Activated T-helper 1 cell treated with anti-CD3 and anti-CD28 coated beads, Interleukin-12 subunit alpha, Interleukin-12 subunit beta, Interleukin-2, Interleukin-4 antibody, amounts not matched to agents 30 ng/mL and 10 ng/mL and 1 ng/mL, durations not matched to agents 14 hours and 24 hours and 36 hours (primary cell): ENCODE results near the gene NPL. TPM values are rescaled to one million over a fixed set of nuclear protein-coding genes. Genes with fewer than 3 reads are reported as not detected.

Source experiments
- DNase-seq: peaks from one replicate; pipeline ENCODE4 v3.0.0; 2021; ENCODE audit warnings: low spot score
- H3K27ac Mint-ChIP-seq: one replicate; pipeline ENCODE4 v1.8.0; 2021; ENCODE audit warnings: mild to moderate bottlenecking, mixed read lengths
- H3K27me3 Mint-ChIP-seq: one replicate; pipeline ENCODE4 v1.8.0; 2022; ENCODE audit warnings: mild to moderate bottlenecking, moderate library complexity, mixed read lengths; ENCODE audit not compliant: insufficient read depth
- H3K36me3 Mint-ChIP-seq: one replicate; pipeline ENCODE4 v1.8.0; 2021; ENCODE audit warnings: low read depth, mixed read lengths
- H3K4me1 Mint-ChIP-seq: one replicate; pipeline ENCODE4 v1.8.0; 2021; ENCODE audit warnings: low read depth, mixed read lengths
- H3K4me3 Mint-ChIP-seq: one replicate; pipeline ENCODE4 v1.8.0; 2021; ENCODE audit warnings: mild to moderate bottlenecking, moderate library complexity, mixed read lengths
- H3K9me3 Mint-ChIP-seq: one replicate; pipeline ENCODE4 v1.8.0; 2021; ENCODE audit warnings: mixed read lengths
- intact Hi-C: fragments of 100-400 bp; cut with micrococcal nuclease; formaldehyde crosslinking; loops from one replicate; pipeline ENCODE4 v1.15.1; 2024
- total RNA-seq: library from RNA; stranded (reverse); gene quantifications from 2 replicates; pipeline ENCODE4 v1.2.3, GENCODE V29; 2022

The NPL gene
- 6.4 and 6.9 TPM in 2 replicates for total RNA-seq

- intact Hi-C loops: loop anchor here (1.0 to 2.0 kb wide), 4 partner anchors 50 to 759 kb away; partner anchors contain the start of gene DHX9
- Mint-ChIP-seq H3K4me1 (peaks cover 18% of the 10 kb centered on the region), H3K27ac (peak within 1 kb of the TSS; percentile 86)
Observed at GRCh38 chr1:182789138-182790076, at the start of gene NPL. TSS of gene NPL (plus strand) at chr1:182789773. CDS start at chr1:182794372, 4,599 bp downstream.

GRCh38 chr1:182740120-182740519 lies 49.5 kb upstream of the NPL start:
- H3K9me3 Mint-ChIP-seq: peaks cover 9% of the 10 kb centered on the region
- H3K27ac Mint-ChIP-seq: no peak overlapping the region
- intact Hi-C loops: no loop called here
- peaks cover 5% of the 10 kb centered on the region for H3K4me1 Mint-ChIP-seq
- DNase-seq: no peak
- H3K36me3 Mint-ChIP-seq: no peaks in the 10 kb centered on the region
- no peak overlapping the region for H3K4me3 Mint-ChIP-seq
- peaks cover 10% of the 10 kb centered on the region for H3K27me3 Mint-ChIP-seq

More at GRCh38 chr1:182789138-182790076, at the start of gene NPL:
- H3K27me3 Mint-ChIP-seq: peaks cover 14% of the 10 kb centered on the region
- peak within 1 kb of the TSS; percentile 92 for H3K4me3 Mint-ChIP-seq
- H3K9me3 Mint-ChIP-seq: no peaks in the 10 kb centered on the region
- DNase-seq: peak; percentile 86
- H3K36me3 Mint-ChIP-seq: no peaks in the 10 kb centered on the region

GRCh38 chr1:182742780-182743179 lies 46.8 kb upstream of the NPL start:
- intact Hi-C loops: no loop called here
- H3K4me1 Mint-ChIP-seq: peaks cover 5% of the 10 kb centered on the region
- no peak overlapping the region for H3K4me3 Mint-ChIP-seq

GRCh38 chr1:182752077-182752988 lies 37.2 kb upstream of the NPL start:
- no peaks in the 10 kb centered on the region for H3K4me1 Mint-ChIP-seq
- no peak for DNase-seq
- H3K27ac Mint-ChIP-seq: no peak overlapping the region
- intact Hi-C loops: no loop called here
- peaks cover 12% of the 10 kb centered on the region for H3K27me3 Mint-ChIP-seq
- no peaks in the 10 kb centered on the region for H3K36me3 Mint-ChIP-seq
- H3K4me3 Mint-ChIP-seq: no peak overlapping the region
- H3K9me3 Mint-ChIP-seq: no peaks in the 10 kb centered on the region

More at GRCh38 chr1:182742780-182743179, 46.8 kb upstream of the NPL start:
- no peak for DNase-seq
- H3K27ac Mint-ChIP-seq: no peak overlapping the region
- peaks cover 18% of the 10 kb centered on the region for H3K27me3 Mint-ChIP-seq
- peaks cover 3% of the 10 kb centered on the region for H3K9me3 Mint-ChIP-seq
- no peaks in the 10 kb centered on the region for H3K36me3 Mint-ChIP-seq

GRCh38 chr1:182754087-182754486 lies 35.5 kb upstream of the NPL start:
- Mint-ChIP-seq H3K4me3 (no peak overlapping the region), H3K27ac (no peak overlapping the region), H3K9me3 (no peaks in the 10 kb centered on the region), H3K36me3 (no peaks in the 10 kb centered on the region), H3K27me3 (peaks cover 6% of the 10 kb centered on the region), H3K4me1 (no peaks in the 10 kb centered on the region)
- intact Hi-C loops: no loop called here
- DNase-seq: no peak

GRCh38 chr1:182754543-182755314 lies 34.8 kb upstream of the NPL start:
- peaks cover 5% of the 10 kb centered on the region for H3K27me3 Mint-ChIP-seq
- no peak overlapping the region for H3K27ac Mint-ChIP-seq
- no peaks in the 10 kb centered on the region for H3K36me3 Mint-ChIP-seq
- DNase-seq: no peak
- H3K9me3 Mint-ChIP-seq: no peaks in the 10 kb centered on the region
- H3K4me1 Mint-ChIP-seq: no peaks in the 10 kb centered on the region
- H3K4me3 Mint-ChIP-seq: no peak overlapping the region
- intact Hi-C loops: no loop called here

- H3K36me3 Mint-ChIP-seq: no peaks in the 10 kb centered on the region
- no peak overlapping the region for H3K4me3 Mint-ChIP-seq
- no peak overlapping the region for H3K27ac Mint-ChIP-seq
- H3K4me1 Mint-ChIP-seq: no peaks in the 10 kb centered on the region
- no peak for DNase-seq
- peaks cover 5% of the 10 kb centered on the region for H3K27me3 Mint-ChIP-seq
- intact Hi-C loops: no loop called here
- H3K9me3 Mint-ChIP-seq: no peaks in the 10 kb centered on the region
Observed at GRCh38 chr1:182755632-182756031, 33.9 kb upstream of the NPL start.

GRCh38 chr1:182756423-182756822 lies 33.1 kb upstream of the NPL start:
- Mint-ChIP-seq H3K36me3 (no peaks in the 10 kb centered on the region), H3K4me3 (no peak overlapping the region), H3K27ac (no peak overlapping the region), H3K27me3 (peaks cover 5% of the 10 kb centered on the region), H3K9me3 (peaks cover under 1% of the 10 kb centered on the region), H3K4me1 (no peaks in the 10 kb centered on the region)
- intact Hi-C loops: no loop called here
- no peak for DNase-seq

GRCh38 chr1:182761396-182762395 lies 27.9 kb upstream of the NPL start:
- intact Hi-C loops: no loop called here
- H3K36me3 Mint-ChIP-seq: peaks cover 4% of the 10 kb centered on the region

GRCh38 chr1:182762536-182762935 lies 27.0 kb upstream of the NPL start:
- H3K4me1 Mint-ChIP-seq: no peaks in the 10 kb centered on the region
- no peak overlapping the region for H3K27ac Mint-ChIP-seq
- peaks cover 4% of the 10 kb centered on the region for H3K36me3 Mint-ChIP-seq
- H3K9me3 Mint-ChIP-seq: peaks cover 8% of the 10 kb centered on the region
- intact Hi-C loops: no loop called here
- H3K27me3 Mint-ChIP-seq: peaks cover 4% of the 10 kb centered on the region
- no peak for DNase-seq
- H3K4me3 Mint-ChIP-seq: no peak overlapping the region

More at GRCh38 chr1:182761396-182762395, 27.9 kb upstream of the NPL start:
- no peak overlapping the region for H3K27ac Mint-ChIP-seq
- DNase-seq: no peak
- no peak overlapping the region for H3K4me3 Mint-ChIP-seq
- H3K9me3 Mint-ChIP-seq: peaks cover 8% of the 10 kb centered on the region
- H3K27me3 Mint-ChIP-seq: peaks cover 4% of the 10 kb centered on the region
- H3K4me1 Mint-ChIP-seq: no peaks in the 10 kb centered on the region

- H3K9me3 Mint-ChIP-seq: peaks cover 8% of the 10 kb centered on the region
- intact Hi-C loops: no loop called here
Observed at GRCh38 chr1:182764029-182764727, 25.4 kb upstream of the NPL start.

More at GRCh38 chr1:182764029-182764727, 25.4 kb upstream of the NPL start:
- Mint-ChIP-seq H3K4me3 (no peak overlapping the region), H3K36me3 (peaks cover 4% of the 10 kb centered on the region), H3K27me3 (peaks cover 4% of the 10 kb centered on the region), H3K27ac (no peak overlapping the region), H3K4me1 (no peaks in the 10 kb centered on the region)
- DNase-seq: no peak
